Bronchial epithelial cell (primary cell): ENCODE measurements around the gene KRT24. TPM values are rescaled to one million over a fixed set of nuclear protein-coding genes. Genes with fewer than 3 reads are reported as not detected.

Source experiments
- DNase-seq: peaks from one replicate; pipeline ENCODE4 v3.0.0-alpha.2; 2010; ENCODE audit warnings: low read depth
- FAIRE-seq: peaks from 2 replicates; lab custom pipeline; 2011; peaks lifted over from hg19 to GRCh38; lab: Jason Lieb, UNC
- H3K27me3 ChIP-seq: 2 replicates; pipeline ENCODE4 v1.5.1; 2011; ENCODE audit warnings: low read length; ENCODE audit not compliant: control insufficient read depth, insufficient read depth
- H3K36me3 ChIP-seq: 2 replicates; pipeline ENCODE4 v1.5.1; 2011; ENCODE audit warnings: low read length; ENCODE audit not compliant: control insufficient read depth, insufficient read depth
- H3K4me3 ChIP-seq: 2 replicates; pipeline ENCODE4 v1.5.1; 2011; ENCODE audit warnings: mild to moderate bottlenecking, low read depth, low read length, control low read depth
- CTCF ChIP-seq: IDR thresholded peaks from 2 replicates; pipeline ENCODE4 v1.5.1; 2011; ENCODE audit warnings: mild to moderate bottlenecking, moderate library complexity, low read length, control low read depth, inconsistent platforms; ENCODE audit not compliant: insufficient read depth, severe bottlenecking
- total RNA-seq: library from RNA; depleted of rRNA; stranded (reverse); fragments of >200 nt; gene quantifications from 2 replicates; pipeline ENCODE4 v1.2.1, GENCODE V29; 2014

The KRT24 gene
- total RNA-seq, 1 donor from 2014 or later, result 1.6 TPM

DNA sequence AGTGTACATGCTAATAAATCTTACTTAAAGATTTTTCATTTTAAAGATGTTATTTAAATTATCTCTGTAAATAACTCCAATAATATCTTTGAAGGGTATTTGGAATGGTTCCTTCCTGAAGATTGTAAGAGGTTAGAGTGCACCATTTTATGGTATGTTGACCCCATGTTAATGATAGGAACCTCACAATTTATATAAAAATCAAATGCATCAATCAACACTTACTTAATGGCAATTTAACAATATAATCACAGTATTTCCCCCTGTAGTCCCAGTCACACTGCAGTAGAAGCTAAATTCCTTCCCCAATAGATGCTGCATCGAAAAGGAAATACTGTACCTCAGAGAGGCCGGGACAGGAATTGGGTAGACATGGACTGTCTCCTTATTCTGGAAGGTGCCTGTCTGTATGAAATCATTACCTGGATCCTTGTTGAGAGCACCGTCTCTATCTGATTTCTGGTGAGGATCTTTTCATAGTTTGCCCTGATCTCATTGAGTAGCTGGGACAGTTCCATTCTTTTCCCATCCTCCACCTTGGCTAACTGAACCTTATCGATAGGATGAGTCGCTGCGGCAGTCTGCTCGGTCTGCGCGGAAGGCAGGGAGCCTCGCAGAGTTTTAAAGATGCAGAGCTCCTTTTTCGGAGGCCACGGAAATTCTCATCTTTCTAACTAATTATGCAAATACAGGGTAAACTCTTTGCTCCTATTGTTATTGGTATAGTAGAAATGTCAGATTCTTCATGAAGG is 38.8 kb downstream of the KRT24 start, which contains the start of gene KRT222:
Gene KRT222, minus strand, starts transcription at position 596 of the 752 bp plus-strand sequence. Its CDS starts 78 bp downstream, at position 518.
- Histone ChIP-seq H3K36me3 (no peaks in the 10 kb centered on the region), H3K27me3 (peaks cover 10% of the 10 kb centered on the region), H3K4me3 (no peak within 1 kb of the TSS)
- DNase-seq (no peak), FAIRE-seq (peak; percentile 32)
- no peak for TF ChIP-seq CTCF

DNA sequence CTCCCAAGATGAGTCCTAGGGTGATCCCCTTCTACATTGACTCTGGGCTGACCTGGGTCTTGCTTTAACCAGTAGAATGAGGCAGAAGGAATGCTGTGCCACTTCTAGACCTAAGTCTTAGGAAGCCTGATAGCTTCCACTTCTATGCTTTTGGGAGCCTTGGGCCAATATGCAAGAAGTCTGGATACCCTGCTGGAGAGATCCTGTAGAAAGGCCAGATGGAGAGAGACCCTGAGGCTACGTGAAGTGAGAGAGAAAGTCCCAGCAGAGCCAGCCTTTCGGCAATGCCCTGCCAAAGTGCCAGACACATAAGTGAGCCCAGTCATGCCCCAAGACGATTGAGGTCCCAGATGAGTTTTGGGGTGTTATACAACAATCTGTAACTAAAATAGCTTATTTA is 40.3 kb downstream of the KRT24 start:
- FAIRE-seq, result no peak
- TF ChIP-seq CTCF, result no peak
- H3K36me3 ChIP-seq, result no peaks in the 10 kb centered on the region
- H3K4me3 ChIP-seq, result no peak overlapping the region
- no peak for DNase-seq
- H3K27me3 ChIP-seq, result peaks cover 10% of the 10 kb centered on the region

DNA sequence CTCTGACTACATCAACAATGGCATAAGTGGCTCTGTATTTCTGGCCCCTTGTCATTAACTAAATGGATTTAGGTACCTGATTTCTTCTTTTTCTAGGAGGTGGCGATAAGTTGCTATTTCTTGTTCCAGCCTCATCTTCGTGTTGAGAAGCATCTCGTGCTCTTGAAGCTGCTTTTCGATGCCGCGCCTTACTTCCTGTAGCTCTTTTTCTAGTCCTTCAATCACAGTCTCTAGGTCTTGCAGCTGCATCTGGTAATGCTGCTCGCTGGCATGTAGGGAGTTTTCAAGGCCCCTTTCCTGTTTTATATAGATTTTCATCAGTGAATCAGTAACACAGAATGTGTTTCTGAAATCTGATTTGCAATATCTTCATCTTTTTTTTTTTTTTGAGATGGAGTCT is 43.6 kb downstream of the KRT24 start:
- Histone ChIP-seq H3K27me3 (peaks cover 4% of the 10 kb centered on the region), H3K4me3 (no peak overlapping the region), H3K36me3 (no peaks in the 10 kb centered on the region)
- no peak for FAIRE-seq
- TF ChIP-seq CTCF, result no peak
- no peak for DNase-seq

- Histone ChIP-seq H3K4me3 (no peak overlapping the region), H3K36me3 (no peaks in the 10 kb centered on the region), H3K27me3 (peaks cover 4% of the 10 kb centered on the region)
- DNase-seq, result no peak
- no peak for TF ChIP-seq CTCF
- FAIRE-seq, result no peak
Measured at GRCh38 chr17:40658396-40658795, 45.2 kb downstream of the KRT24 start.

DNA sequence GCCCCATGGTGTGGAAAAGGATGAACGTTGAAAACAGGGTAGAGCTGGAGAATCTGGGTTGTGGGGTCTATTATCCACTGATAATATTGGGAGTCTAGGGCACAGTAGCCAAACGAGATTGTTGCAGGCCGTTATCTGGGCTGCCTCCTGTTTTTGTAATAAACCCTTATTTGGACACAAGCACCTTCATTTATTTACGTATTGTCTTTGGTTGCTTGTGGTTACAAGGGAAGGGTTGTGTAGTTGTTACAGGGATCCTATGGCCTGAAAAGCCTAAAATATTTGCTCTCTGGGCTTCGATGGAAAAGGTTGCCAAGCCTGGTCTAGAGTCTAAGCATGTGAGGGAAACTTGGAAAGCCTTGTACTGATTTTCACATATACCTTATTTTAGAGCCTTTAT is 51.6 kb downstream of the KRT24 start:
- H3K27me3 ChIP-seq, result no peaks in the 10 kb centered on the region
- TF ChIP-seq CTCF, result no peak
- peak; percentile 43 for FAIRE-seq
- no peaks in the 10 kb centered on the region for H3K36me3 ChIP-seq
- no peak overlapping the region for H3K4me3 ChIP-seq
- DNase-seq, result no peak

DNA sequence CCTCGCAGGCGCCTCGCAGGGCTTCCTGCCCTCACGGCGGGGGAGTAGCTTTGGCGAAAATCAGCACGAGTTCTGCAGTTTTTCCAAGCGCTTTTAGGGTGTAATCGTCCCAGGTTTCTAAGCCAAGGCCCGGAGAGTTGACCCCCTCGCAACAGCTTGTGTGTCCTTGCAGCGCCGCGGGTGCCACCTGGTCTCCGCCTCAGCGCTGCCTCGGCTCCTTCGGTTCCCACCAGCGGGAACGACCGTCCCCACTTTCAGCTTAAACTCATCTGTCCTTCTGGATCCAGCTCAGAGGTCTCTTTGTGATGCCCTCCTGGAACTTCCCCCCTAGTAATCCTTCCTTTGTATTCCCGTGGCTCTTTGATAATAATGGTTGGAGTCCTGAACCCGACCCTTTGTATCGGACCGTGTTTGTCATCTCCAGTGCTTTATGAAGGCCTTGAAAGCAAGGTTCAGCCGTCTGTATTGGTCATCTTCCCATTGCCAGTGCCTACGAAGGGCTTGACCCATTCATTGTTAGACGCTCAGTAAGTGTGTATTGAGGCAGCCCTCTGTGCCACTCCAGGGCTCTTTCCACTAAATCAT is 55.1 kb downstream of the KRT24 start:
- Histone ChIP-seq H3K4me3 (peak overlapping the region; percentile 71), H3K27me3 (no peaks in the 10 kb centered on the region), H3K36me3 (no peaks in the 10 kb centered on the region)
- TF ChIP-seq CTCF, result no peak
- FAIRE-seq (peak; percentile 43), DNase-seq (peak; percentile 22)
